Hematopoietic multipotent progenitor cell treated with erythropoietin and hydrocortisone succinate and interleukin-3 and kit ligand, for 15 days (in vitro differentiated cells): Measurements from ENCODE around the gene OTOF.

Source experiments
- DNase-seq: peaks from one replicate; pipeline ENCODE4 v3.0.0-alpha.2; 2015; ENCODE audit warnings: low spot score

The OTOF gene

GRCh38 chr2:26464390-26465265 lies 13.3 kb downstream of the OTOF start:
- no peak for DNase-seq

GRCh38 chr2:26463244-26464192 lies 14.4 kb downstream of the OTOF start:
- no peak for DNase-seq

- DNase-seq = peak; percentile 35
Measured at GRCh38 chr2:26462511-26463243, 15.2 kb downstream of the OTOF start.

GRCh38 chr2:26462100-26462499 lies 15.8 kb downstream of the OTOF start:
- no peak for DNase-seq

GRCh38 chr2:26461601-26462023 lies 16.3 kb downstream of the OTOF start:
- DNase-seq = no peak

DNA sequence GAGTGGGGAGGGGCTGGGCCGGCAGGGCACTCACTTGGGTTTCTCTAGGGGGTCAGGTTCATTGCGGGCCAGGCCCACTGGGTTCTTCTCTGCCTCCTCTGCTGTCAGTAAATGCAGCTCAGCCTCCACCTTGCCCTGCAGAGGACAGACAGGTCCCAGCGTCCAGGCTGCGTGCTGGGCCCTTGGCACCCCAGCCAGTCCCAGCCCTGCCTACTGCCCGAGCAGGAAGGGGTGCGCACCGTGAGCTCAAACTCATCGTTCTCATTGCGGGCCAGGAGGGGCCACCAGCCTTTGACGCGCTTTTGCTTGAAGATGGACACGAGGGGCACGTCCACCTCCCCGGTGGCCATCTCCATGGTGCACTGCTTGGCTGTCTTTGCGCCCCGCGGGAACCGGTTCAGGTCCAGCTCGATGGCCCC lies 17.3 kb downstream of the OTOF start:
- no peak for DNase-seq

- no peak for DNase-seq
Measured at GRCh38 chr2:26459991-26460612, 17.8 kb downstream of the OTOF start.

GRCh38 chr2:26458365-26459042 lies 19.4 kb downstream of the OTOF start:
- no peak for DNase-seq

GRCh38 chr2:26457695-26458364 lies 20.1 kb downstream of the OTOF start:
- DNase-seq = no peak

DNA sequence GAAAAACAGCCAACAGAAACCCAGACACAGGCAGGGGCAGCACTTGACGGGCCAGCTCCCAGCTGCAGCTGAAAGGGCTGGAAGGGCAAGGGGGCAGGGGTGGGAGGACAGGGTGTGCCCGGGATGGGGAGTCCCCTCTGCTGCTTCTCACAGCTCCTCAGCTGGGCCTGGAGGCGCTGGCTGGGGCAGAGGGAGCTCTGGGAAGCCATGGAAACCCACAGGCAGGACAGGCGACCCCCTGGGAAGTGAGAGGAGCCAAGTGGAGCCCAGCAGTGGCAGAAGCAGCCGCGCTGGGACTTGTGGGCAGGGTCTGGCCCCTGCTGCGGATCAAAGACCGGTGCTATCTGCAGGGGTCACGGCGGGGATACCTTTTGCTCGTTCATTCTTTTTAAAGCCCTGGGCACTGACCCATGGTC lies 20.7 kb downstream of the OTOF start:
- no peak for DNase-seq

- DNase-seq = no peak
Measured at GRCh38 chr2:26456440-26457250, 21.3 kb downstream of the OTOF start.

DNA sequence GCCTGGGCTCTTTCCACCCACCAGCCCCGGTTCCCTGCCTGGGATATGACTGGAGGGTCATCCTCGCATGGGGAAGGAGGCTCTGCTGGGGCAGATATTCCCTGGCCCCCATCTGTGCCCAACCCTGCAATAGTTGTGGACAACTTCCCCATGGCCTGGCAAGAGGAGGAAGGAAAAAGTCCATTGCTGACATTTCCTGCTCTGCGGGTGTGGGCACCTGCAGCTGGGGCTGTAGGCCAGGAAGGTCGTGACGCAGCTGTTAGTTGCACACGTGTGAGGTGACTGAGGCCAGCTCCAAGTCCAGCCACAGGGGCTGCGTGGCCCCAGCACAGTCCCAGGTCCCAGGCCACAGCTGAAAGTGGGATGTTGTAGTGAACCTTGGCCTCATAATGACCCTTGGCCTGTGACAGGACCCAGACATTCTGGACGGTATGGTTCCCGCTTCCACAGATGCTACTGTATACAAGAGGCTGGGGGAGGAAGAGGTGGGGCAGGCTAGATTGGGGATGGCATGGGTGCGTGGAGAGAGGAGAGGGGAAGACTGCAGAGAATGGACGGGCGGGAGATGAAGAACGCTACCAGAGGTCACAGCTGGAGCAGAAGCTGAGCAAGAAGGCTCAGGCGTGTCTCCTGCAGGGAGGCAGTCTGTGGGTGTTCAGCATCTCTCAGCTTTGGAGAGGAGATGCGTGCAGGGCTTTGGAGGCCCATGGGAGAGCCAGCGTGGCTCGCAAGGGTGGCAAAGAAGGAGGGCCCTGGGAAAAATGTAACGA lies 22.1 kb downstream of the OTOF start:
- no peak for DNase-seq

DNA sequence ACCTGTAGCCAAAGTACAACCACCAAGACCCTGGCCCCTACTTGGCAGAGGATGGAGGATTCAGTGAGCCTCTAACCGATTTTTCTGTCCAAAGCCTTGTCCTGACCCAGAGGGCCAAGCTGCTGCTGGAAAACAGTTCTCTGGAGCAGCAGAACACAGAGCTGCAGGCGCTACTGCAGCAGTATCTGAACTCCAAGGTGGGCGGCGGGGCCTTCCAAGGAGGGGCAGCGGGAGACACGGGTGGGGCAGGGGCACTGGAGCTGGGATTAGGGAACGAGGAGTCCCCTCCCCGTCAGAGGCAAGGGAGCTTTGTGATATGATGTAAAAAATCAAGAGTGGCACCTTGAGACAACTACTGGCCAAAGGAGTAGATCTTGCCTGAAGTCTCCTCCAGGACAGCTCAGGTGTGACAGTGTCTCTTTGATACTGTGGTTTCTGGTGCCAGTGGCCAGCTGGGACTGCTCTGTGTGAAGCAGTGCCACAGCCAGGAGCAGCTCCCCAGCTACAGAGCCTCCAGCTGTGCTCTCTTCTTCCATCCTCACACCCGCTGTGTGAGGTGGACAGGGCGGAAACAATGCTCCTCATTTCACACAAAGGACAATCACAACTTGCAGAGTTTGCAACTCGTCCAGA lies 22.8 kb downstream of the OTOF start:
- no peak for DNase-seq

- DNase-seq = no peak
Measured at GRCh38 chr2:26454561-26455001, 23.3 kb downstream of the OTOF start.

- no peak for DNase-seq
Measured at GRCh38 chr2:26453421-26454329, 24.2 kb downstream of the OTOF start.

GRCh38 chr2:26451700-26452099 lies 26.2 kb downstream of the OTOF start:
- no peak for DNase-seq

GRCh38 chr2:26450031-26450635 lies 27.8 kb downstream of the OTOF start:
- no peak for DNase-seq
